ENCODE measurements around the gene EBI3. TPM values are rescaled to one million over a fixed set of nuclear protein-coding genes. Genes with fewer than 3 reads are reported as not detected.

The EBI3 gene
- total RNA-seq, 5 donors from 2014 or later (not counting 1 experiment from before 2014, with no cell fraction given) = 0.38 to 0.92 (median 0.79) TPM; not detected in 2

Other genes with a start within 250 kb of the EBI3 start
- 1,000 to 10,000 TPM; 2,379 to 2,775 (median 2,439) TPM for gene EEF2, start 244.1 kb upstream of the EBI3 start, total RNA-seq
- gene PIAS4, start 221.8 kb upstream of the EBI3 start, total RNA-seq = 10 to 100 TPM; 21.8 to 42.6 (median 31.4) TPM
- 10 to 100 TPM; 43.6 to 85.7 (median 81.8) TPM for gene ZBTB7A, start 162.6 kb upstream of the EBI3 start, total RNA-seq
- 100 to 1,000 TPM; 101 to 152 (median 141) TPM for gene MAP2K2, start 105.4 kb upstream of the EBI3 start, total RNA-seq
- under 1 TPM in 1 of 5 donors, not detected in 4; 0.16 TPM for gene CREB3L3, start 75.9 kb upstream of the EBI3 start, total RNA-seq
- 10 to 100 TPM; 19.9 to 35.7 (median 30.0) TPM for gene SIRT6, start 47.0 kb upstream of the EBI3 start, total RNA-seq
- 1 to 10 TPM in 3 of 5 donors, under 1 TPM in 2; 0.79 to 2.2 (median 1.3) TPM for gene ANKRD24, start 46.8 kb upstream of the EBI3 start, total RNA-seq
- 10 to 100 TPM; 28.4 to 37.4 (median 35.2) TPM for gene YJU2, start 17.6 kb downstream of the EBI3 start, total RNA-seq
- gene SHD, start 49.7 kb downstream of the EBI3 start, total RNA-seq = under 1 TPM in 1 of 5 donors, not detected in 4; 0.19 TPM
- gene TMIGD2, start 72.9 kb downstream of the EBI3 start, total RNA-seq = 10 to 100 TPM; 13.5 to 44.0 (median 32.4) TPM
- 1 to 10 TPM; 2.8 to 4.1 (median 3.4) TPM for gene FSD1, start 75.1 kb downstream of the EBI3 start, total RNA-seq
- gene STAP2, start 109.3 kb downstream of the EBI3 start, total RNA-seq = 1 to 10 TPM; 2.3 to 3.7 (median 2.9) TPM
- gene MPND, start 114.0 kb downstream of the EBI3 start, total RNA-seq = 10 to 100 TPM; 10.7 to 27.3 (median 22.6) TPM
- 10 to 100 TPM; 38.8 to 51.5 (median 45.7) TPM for gene SH3GL1, start 171.0 kb downstream of the EBI3 start, total RNA-seq
- gene CHAF1A, start 173.1 kb downstream of the EBI3 start, total RNA-seq = 10 to 100 TPM; 14.4 to 27.3 (median 16.5) TPM
- gene UBXN6, start 228.3 kb downstream of the EBI3 start, total RNA-seq = 10 to 100 TPM; 49.7 to 86.4 (median 76.5) TPM
- gene HDGFL2, start 242.8 kb downstream of the EBI3 start, total RNA-seq = 10 to 100 TPM; 24.9 to 41.8 (median 39.4) TPM